HL-60 (cell line): ENCODE data around the gene SSTR4.

ENCODE experiments used
- CTCF ChIP-seq: IDR thresholded peaks from one replicate; pipeline ENCODE4 v1.5.1; 2011; ENCODE audit warnings: low read length, control low read depth, inconsistent platforms; ENCODE audit not compliant: insufficient read depth
- GABPA ChIP-seq: IDR thresholded peaks from 2 replicates; pipeline ENCODE4 v1.6.1; 2012; ENCODE audit warnings: low read depth
- POLR2AphosphoS5 ChIP-seq: IDR thresholded peaks from 2 replicates; pipeline ENCODE4 v1.6.1; 2012; ENCODE audit warnings: low read depth
- SPI1 ChIP-seq: IDR thresholded peaks from 2 replicates; pipeline ENCODE4 v1.6.1; 2012; ENCODE audit warnings: low read depth, mild to moderate bottlenecking, borderline replicate concordance
- TF ChIP-seq, protein P1 (sequence below): IDR thresholded peaks from 2 replicates; pipeline ENCODE4 v1.6.1; 2012; ENCODE audit warnings: low read depth; ENCODE audit not compliant: insufficient replicate concordance

- TF ChIP-seq CTCF, result no peak
- no peak for TF ChIP-seq GABPA
- TF ChIP-seq POLR2AphosphoS5, result no peak
- TF ChIP-seq SPI1, result no peak
- TF ChIP-seq, protein P1, sequence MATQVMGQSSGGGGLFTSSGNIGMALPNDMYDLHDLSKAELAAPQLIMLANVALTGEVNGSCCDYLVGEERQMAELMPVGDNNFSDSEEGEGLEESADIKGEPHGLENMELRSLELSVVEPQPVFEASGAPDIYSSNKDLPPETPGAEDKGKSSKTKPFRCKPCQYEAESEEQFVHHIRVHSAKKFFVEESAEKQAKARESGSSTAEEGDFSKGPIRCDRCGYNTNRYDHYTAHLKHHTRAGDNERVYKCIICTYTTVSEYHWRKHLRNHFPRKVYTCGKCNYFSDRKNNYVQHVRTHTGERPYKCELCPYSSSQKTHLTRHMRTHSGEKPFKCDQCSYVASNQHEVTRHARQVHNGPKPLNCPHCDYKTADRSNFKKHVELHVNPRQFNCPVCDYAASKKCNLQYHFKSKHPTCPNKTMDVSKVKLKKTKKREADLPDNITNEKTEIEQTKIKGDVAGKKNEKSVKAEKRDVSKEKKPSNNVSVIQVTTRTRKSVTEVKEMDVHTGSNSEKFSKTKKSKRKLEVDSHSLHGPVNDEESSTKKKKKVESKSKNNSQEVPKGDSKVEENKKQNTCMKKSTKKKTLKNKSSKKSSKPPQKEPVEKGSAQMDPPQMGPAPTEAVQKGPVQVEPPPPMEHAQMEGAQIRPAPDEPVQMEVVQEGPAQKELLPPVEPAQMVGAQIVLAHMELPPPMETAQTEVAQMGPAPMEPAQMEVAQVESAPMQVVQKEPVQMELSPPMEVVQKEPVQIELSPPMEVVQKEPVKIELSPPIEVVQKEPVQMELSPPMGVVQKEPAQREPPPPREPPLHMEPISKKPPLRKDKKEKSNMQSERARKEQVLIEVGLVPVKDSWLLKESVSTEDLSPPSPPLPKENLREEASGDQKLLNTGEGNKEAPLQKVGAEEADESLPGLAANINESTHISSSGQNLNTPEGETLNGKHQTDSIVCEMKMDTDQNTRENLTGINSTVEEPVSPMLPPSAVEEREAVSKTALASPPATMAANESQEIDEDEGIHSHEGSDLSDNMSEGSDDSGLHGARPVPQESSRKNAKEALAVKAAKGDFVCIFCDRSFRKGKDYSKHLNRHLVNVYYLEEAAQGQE, result no peak
These were observed 44.8 kb downstream of the SSTR4 start for GRCh38 chr20:23079926-23080325.
